Stimulated activated CD8-positive, alpha-beta memory T cell treated with anti-CD3 and anti-CD28 coated beads, Interleukin-4, amount 100 ng/mL, for 1 hour (primary cell): ENCODE measurements around the gene MYT1.
A peak's percentile ranks its signal among the peaks of the same experiment; 100 is the strongest.

ENCODE experiments used
- DNase-seq, 2 donors: peaks; one replicate each; pipeline ENCODE4 v3.0.0-alpha.2; 2020; ENCODE audit warnings: low read depth in 2 of 2, low spot score in 1 of 2

MYT1 gene

DNA sequence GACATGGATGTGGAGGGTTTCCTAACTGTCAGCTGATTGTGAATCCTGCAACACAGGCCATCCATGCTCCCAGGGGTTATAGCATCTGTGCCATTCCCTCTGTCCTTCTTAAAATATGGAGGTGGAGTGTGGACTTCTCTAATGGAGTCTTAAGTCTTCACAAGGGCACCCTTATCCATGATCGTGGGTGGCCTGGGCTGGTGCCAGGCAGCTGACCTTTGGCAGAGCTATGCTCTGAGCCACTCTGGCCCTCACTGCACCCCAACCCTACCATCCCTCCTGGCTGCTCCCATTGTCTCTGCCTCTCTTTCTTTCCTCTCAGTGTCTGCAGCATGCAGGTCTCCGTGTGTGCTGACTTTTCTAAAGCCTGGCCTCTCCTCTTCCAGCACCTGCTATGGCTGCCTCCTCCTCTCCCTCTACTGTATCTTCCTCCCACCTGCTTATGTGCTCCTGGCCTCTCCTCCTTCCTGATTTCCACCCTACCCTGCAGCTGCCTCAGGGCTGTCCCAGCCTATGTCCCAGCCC is 80.1 kb downstream of the MYT1 start:
- DNase-seq: no peak

DNA sequence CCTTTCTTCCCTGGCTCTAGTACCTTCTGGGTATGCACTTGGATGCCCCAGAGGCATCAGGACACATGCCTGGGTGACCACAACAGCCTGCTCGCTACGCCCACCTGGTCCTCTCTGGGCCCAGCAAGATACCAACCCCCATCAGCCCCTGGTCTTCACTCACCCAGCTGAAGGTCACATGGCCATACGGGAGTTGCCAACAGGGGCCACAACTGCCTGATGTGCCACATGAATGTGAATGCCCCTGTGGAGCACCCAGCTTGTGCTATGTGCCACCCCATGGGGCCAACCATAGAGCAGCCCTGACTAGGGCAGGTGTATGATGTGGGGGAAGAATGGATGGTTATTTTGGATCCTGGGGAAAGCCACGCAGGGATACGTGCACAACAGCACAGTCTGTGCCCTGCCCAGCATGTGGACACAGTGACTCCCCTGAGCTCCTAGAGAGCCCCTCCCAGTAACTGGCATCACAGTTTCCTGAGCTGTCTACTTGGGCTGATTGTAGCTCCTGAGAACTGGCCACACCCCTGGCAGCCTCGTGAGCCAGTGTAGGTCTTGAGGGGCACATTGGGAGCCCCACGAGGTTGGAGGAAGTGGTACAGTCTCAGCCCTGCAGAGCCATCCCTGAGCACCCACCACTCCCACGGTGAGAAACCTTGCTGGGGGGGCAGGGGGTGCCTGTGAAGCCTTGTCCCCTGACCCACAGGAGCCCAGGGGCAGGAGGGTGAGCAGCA is 80.8 kb downstream of the MYT1 start:
- no peak for DNase-seq

GRCh38 chr20:64245746-64246595 is 81.7 kb downstream of the MYT1 start:
- no peak for DNase-seq

DNA sequence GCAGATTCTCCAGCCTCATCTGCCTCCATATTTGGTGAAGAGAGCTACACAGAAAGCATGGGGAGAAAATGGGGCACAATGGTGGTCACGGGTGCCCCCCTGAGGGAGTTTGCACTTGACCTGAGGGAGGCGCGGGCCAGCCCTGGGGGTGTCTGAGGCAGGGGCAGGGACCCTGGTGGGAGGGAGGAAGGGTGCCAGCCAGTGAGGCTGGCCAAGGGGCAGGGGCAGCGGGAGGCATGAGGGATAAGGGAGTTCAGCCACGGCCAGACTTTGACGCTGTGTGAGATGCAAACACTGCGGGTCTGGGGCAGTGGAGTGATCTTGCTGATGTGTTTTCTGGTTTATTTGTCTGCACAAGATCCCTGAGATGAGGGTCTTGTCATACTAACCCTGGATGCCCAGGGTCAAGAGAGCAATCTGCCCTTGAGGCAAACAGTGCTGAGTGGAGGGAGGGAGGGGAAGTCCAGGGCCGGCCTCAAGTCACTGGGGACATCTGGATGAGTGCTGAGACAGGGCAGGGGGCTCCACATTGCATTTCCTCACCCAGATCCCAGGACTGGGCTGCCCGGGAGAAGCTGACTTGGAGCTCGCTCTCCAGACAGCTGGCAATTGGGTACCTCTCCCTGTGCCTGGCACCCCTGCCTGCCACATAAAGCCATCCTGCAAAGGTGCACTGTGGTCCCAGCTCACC is 82.5 kb downstream of the MYT1 start:
- no peak for DNase-seq

- no peak for DNase-seq
Observed at GRCh38 chr20:64247307-64247618, 83.0 kb downstream of the MYT1 start.

- DNase-seq: no peak
Observed at GRCh38 chr20:64247970-64248841, 84.0 kb downstream of the MYT1 start.

- DNase-seq: no peak
Observed at GRCh38 chr20:64250027-64250426, 85.8 kb downstream of the MYT1 start.

- no peak for DNase-seq
Observed at GRCh38 chr20:64253000-64253383, 88.7 kb downstream of the MYT1 start.

DNA sequence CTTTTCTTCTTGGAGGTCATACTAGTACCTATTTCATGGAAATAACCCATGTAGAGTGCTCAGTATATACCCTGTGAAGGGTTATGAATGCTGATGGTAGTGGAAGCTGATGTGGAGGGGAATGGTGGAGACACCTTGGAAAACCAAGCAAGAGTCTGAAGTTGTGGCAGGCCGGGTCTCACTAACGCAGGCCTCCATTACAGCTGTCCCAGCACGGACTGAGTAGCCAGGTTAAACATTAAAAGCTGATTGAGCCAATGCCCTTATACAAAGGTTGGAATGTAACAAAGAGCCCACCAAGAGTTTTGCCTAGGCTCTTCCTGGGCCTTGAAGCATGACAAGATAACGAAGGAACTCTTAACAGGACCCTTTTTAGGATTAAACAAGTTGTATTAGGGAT is 89.2 kb downstream of the MYT1 start:
- DNase-seq: no peak

DNA sequence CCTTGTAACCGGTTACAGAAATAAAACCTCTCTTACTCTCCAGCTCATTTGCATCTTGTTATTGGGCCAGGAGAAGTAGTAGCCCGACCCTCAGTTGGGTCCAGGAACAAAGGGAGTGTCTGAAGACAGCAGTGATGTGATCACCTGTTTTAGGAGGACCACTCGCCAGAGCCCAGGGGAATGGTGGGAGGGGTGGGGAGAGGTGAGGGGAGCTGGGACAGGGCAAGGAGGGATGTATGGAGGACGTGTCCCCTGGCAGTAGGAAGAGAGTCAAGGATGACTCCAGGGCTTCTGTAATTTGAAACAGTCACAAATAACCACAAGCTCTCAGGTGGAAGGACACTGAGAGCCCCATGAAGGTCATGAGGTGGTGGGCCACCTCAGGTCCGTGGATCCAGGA is 89.9 kb downstream of the MYT1 start:
- no peak for DNase-seq

GRCh38 chr20:64254571-64255360 is 90.5 kb downstream of the MYT1 start:
- no peak for DNase-seq

- DNase-seq: peak; percentile 64 to 66
Observed at GRCh38 chr20:64255361-64256281, 91.4 kb downstream of the MYT1 start, which contains the start of gene PCMTD2. TSS of gene PCMTD2 (plus strand) at chr20:64255748. CDS start at chr20:64259966, 4,218 bp downstream.

DNA sequence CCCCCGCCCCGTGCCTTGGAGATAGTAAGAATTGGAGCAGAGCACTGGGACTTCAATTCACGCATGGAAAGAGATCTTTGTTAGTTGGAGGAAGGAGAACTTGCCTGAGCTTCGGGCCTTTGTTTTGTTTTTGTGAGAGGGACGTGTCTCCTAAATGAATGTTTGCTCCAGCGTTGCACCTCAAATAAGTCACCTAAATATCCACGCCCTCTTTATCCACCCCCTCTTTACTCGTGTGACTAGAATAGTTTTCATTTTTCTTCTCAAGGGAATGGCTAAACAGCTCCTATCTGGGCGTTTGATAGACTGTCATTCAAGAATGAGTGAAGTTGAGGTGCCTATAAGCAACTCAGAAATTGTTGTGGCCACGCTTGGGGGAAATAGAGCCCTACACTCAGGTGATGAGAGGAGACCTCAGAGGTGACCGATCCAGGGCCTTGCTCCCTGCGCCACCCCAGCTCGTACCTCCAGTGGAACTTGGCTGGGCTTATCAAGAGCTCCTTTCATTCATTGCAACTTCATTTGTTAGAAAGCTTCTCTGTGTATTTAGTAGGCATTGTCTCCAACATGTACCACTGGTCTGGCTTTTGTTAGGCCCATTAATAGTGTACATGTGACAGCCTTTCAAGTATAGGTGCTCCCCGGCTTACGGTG is 92.2 kb downstream of the MYT1 start:
- no peak for DNase-seq

- DNase-seq: no peak
Observed at GRCh38 chr20:64257107-64257757, 93.0 kb downstream of the MYT1 start.

GRCh38 chr20:64258071-64258823 is 94.0 kb downstream of the MYT1 start:
- DNase-seq: no peak

GRCh38 chr20:64260239-64260638 is 96.0 kb downstream of the MYT1 start:
- DNase-seq: no peak

DNA sequence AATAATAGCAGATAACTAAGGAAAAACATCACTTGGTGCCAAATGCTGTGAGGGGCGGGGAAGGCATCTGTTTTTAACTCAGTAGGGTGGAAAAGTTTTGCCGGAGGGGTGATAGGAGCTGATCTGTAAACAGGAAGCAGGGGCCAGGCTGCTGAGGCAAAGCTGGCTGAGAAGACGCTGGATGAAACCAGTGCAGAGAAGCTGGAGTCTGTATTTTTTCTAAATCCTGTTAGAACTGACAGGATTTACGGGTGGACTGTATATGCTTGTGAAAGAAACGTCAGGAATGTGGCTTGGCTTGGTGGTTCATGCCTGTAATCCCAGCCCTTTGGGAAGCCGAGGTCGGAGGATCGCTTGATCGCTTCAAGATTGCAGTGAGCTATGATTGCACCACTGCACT is 96.9 kb downstream of the MYT1 start:
- DNase-seq: no peak
